ENCODE measurements around the gene FBXW5.

Gene FBXW5

GRCh38 chr9:136978073-136978864 lies 33.7 kb upstream of the FBXW5 start:
- peak; percentile 85 for DNase-seq (ENCODE audit: insufficient read length, low spot score)
- no peak for TF ChIP-seq POLR2A (IDR thresholded peaks at IDR 0.05; ENCODE audit: low read depth, low read length)
- TF ChIP-seq POU2F2 (IDR thresholded peaks at IDR 0.05; ENCODE audit: low read depth, low read length), result no peak
- TF ChIP-seq TAF1 (IDR thresholded peaks at IDR 0.05; ENCODE audit: low read depth, low read length), result no peak
- TF ChIP-seq PAX5 (IDR thresholded peaks at IDR 0.05; ENCODE audit: insufficient read depth, low read length, severe bottlenecking), result no peak
- TF ChIP-seq SPI1 (IDR thresholded peaks at IDR 0.05; ENCODE audit: low read depth, low read length), result no peak
- TF ChIP-seq POLR2AphosphoS5 (IDR thresholded peaks at IDR 0.05; ENCODE audit: low read depth, low read length), result no peak
- peak; percentile 45 for FAIRE-seq

- DNase-seq (ENCODE audit: insufficient read length, low spot score), result no peak
- no peak for FAIRE-seq
- no peak for TF ChIP-seq POLR2AphosphoS5 (IDR thresholded peaks at IDR 0.05; ENCODE audit: low read depth, low read length)
- no peak for TF ChIP-seq TAF1 (IDR thresholded peaks at IDR 0.05; ENCODE audit: low read depth, low read length)
- TF ChIP-seq SPI1 (IDR thresholded peaks at IDR 0.05; ENCODE audit: low read depth, low read length), result no peak
- TF ChIP-seq POLR2A (IDR thresholded peaks at IDR 0.05; ENCODE audit: low read depth, low read length), result no peak
- TF ChIP-seq PAX5 (IDR thresholded peaks at IDR 0.05; ENCODE audit: insufficient read depth, low read length, severe bottlenecking), result no peak
- no peak for TF ChIP-seq POU2F2 (IDR thresholded peaks at IDR 0.05; ENCODE audit: low read depth, low read length)
These were observed 33.1 kb upstream of the FBXW5 start for GRCh38 chr9:136977649-136978072.

GRCh38 chr9:136977223-136977622 lies 32.7 kb upstream of the FBXW5 start, which contains the start of gene PTGDS:
Gene PTGDS, plus strand, starts transcription at chr9:136977504. Its CDS starts 75 bp downstream, at chr9:136977579.
- DNase-seq (ENCODE audit: insufficient read length, low spot score), result no peak
- no peak for FAIRE-seq
- TF ChIP-seq SPI1 (IDR thresholded peaks at IDR 0.05; ENCODE audit: low read depth, low read length) (no peak), POLR2AphosphoS5 (IDR thresholded peaks at IDR 0.05; ENCODE audit: low read depth, low read length) (no peak), POLR2A (IDR thresholded peaks at IDR 0.05; ENCODE audit: low read depth, low read length) (no peak), TAF1 (IDR thresholded peaks at IDR 0.05; ENCODE audit: low read depth, low read length) (no peak), POU2F2 (IDR thresholded peaks at IDR 0.05; ENCODE audit: low read depth, low read length) (no peak), PAX5 (IDR thresholded peaks at IDR 0.05; ENCODE audit: insufficient read depth, low read length, severe bottlenecking) (no peak)

- DNase-seq (ENCODE audit: insufficient read length, low spot score) (no peak), FAIRE-seq (no peak)
- TF ChIP-seq POLR2A (IDR thresholded peaks at IDR 0.05; ENCODE audit: low read depth, low read length) (no peak), SPI1 (IDR thresholded peaks at IDR 0.05; ENCODE audit: low read depth, low read length) (no peak), PAX5 (IDR thresholded peaks at IDR 0.05; ENCODE audit: insufficient read depth, low read length, severe bottlenecking) (no peak), POU2F2 (IDR thresholded peaks at IDR 0.05; ENCODE audit: low read depth, low read length) (no peak), TAF1 (IDR thresholded peaks at IDR 0.05; ENCODE audit: low read depth, low read length) (no peak), POLR2AphosphoS5 (IDR thresholded peaks at IDR 0.05; ENCODE audit: low read depth, low read length) (no peak)
These were observed 31.1 kb upstream of the FBXW5 start for GRCh38 chr9:136975644-136976043.

GRCh38 chr9:136974817-136975535 lies 30.4 kb upstream of the FBXW5 start:
- TF ChIP-seq SPI1 (IDR thresholded peaks at IDR 0.05; ENCODE audit: low read depth, low read length), result no peak
- no peak for TF ChIP-seq POLR2AphosphoS5 (IDR thresholded peaks at IDR 0.05; ENCODE audit: low read depth, low read length)
- no peak for TF ChIP-seq PAX5 (IDR thresholded peaks at IDR 0.05; ENCODE audit: insufficient read depth, low read length, severe bottlenecking)
- TF ChIP-seq POU2F2 (IDR thresholded peaks at IDR 0.05; ENCODE audit: low read depth, low read length), result no peak
- no peak for TF ChIP-seq TAF1 (IDR thresholded peaks at IDR 0.05; ENCODE audit: low read depth, low read length)
- no peak for TF ChIP-seq POLR2A (IDR thresholded peaks at IDR 0.05; ENCODE audit: low read depth, low read length)
- FAIRE-seq, result no peak
- no peak for DNase-seq (ENCODE audit: insufficient read length, low spot score)

GRCh38 chr9:136973618-136974617 lies 29.4 kb upstream of the FBXW5 start:
- FAIRE-seq (no peak), DNase-seq (ENCODE audit: insufficient read length, low spot score) (no peak)
- no peak for TF ChIP-seq SPI1 (IDR thresholded peaks at IDR 0.05; ENCODE audit: low read depth, low read length)
- TF ChIP-seq TAF1 (IDR thresholded peaks at IDR 0.05; ENCODE audit: low read depth, low read length), result no peak
- TF ChIP-seq POLR2A (IDR thresholded peaks at IDR 0.05; ENCODE audit: low read depth, low read length), result no peak
- no peak for TF ChIP-seq PAX5 (IDR thresholded peaks at IDR 0.05; ENCODE audit: insufficient read depth, low read length, severe bottlenecking)
- no peak for TF ChIP-seq POLR2AphosphoS5 (IDR thresholded peaks at IDR 0.05; ENCODE audit: low read depth, low read length)
- TF ChIP-seq POU2F2 (IDR thresholded peaks at IDR 0.05; ENCODE audit: low read depth, low read length), result no peak

GRCh38 chr9:136972743-136973142 lies 28.2 kb upstream of the FBXW5 start:
- FAIRE-seq, result no peak
- DNase-seq (ENCODE audit: insufficient read length, low spot score), result no peak
- no peak for TF ChIP-seq TAF1 (IDR thresholded peaks at IDR 0.05; ENCODE audit: low read depth, low read length)
- no peak for TF ChIP-seq PAX5 (IDR thresholded peaks at IDR 0.05; ENCODE audit: insufficient read depth, low read length, severe bottlenecking)
- no peak for TF ChIP-seq POU2F2 (IDR thresholded peaks at IDR 0.05; ENCODE audit: low read depth, low read length)

- FAIRE-seq, result no peak
- TF ChIP-seq SPI1 (IDR thresholded peaks at IDR 0.05; ENCODE audit: low read depth, low read length) (no peak), POLR2A (IDR thresholded peaks at IDR 0.05; ENCODE audit: low read depth, low read length) (no peak), POLR2AphosphoS5 (IDR thresholded peaks at IDR 0.05; ENCODE audit: low read depth, low read length) (no peak), PAX5 (IDR thresholded peaks at IDR 0.05; ENCODE audit: insufficient read depth, low read length, severe bottlenecking) (no peak), TAF1 (IDR thresholded peaks at IDR 0.05; ENCODE audit: low read depth, low read length) (no peak), POU2F2 (IDR thresholded peaks at IDR 0.05; ENCODE audit: low read depth, low read length) (no peak)
These were observed 27.8 kb upstream of the FBXW5 start for GRCh38 chr9:136972335-136972734.

More at GRCh38 chr9:136972335-136972734, 27.8 kb upstream of the FBXW5 start:
- DNase-seq (ENCODE audit: insufficient read length, low spot score), result no peak

Data from GM12891 (cell line).